Kidney epithelial cell (primary cell): Measurements from ENCODE around the gene MRPS27. TPM values are rescaled to one million over a fixed set of nuclear protein-coding genes. Genes with fewer than 3 reads are reported as not detected.

Source experiments
- DNase-seq: peaks from one replicate; pipeline ENCODE4 v3.0.0-alpha.2; 2010; ENCODE audit warnings: low read depth
- H3K27me3 ChIP-seq: 2 replicates; pipeline ENCODE4 v1.6.0; 2011; ENCODE audit warnings: low read length; ENCODE audit not compliant: control insufficient read depth, insufficient read depth
- H3K36me3 ChIP-seq: 2 replicates; pipeline ENCODE4 v1.5.1; 2011; ENCODE audit warnings: low read length; ENCODE audit not compliant: control insufficient read depth, insufficient read depth
- H3K4me3 ChIP-seq: 2 replicates; pipeline ENCODE4 v1.5.1; 2011; ENCODE audit warnings: low read depth, mild to moderate bottlenecking, control low read depth, low read length
- CTCF ChIP-seq: IDR thresholded peaks from 2 replicates; pipeline ENCODE4 v1.5.1; 2011; ENCODE audit warnings: mild to moderate bottlenecking, moderate library complexity, low read length, control low read depth, inconsistent platforms; ENCODE audit not compliant: insufficient read depth, poor library complexity, severe bottlenecking
- total RNA-seq: library from RNA; depleted of rRNA; stranded (reverse); fragments of >200 nt; gene quantifications from 2 replicates; pipeline ENCODE4 v1.2.3, GENCODE V29; 2015

Gene MRPS27
- total RNA-seq, 1 donor from 2014 or later, result 67.3 TPM

GRCh38 chr5:72213482-72213881, 106.6 kb downstream of the MRPS27 start:
- TF ChIP-seq CTCF, result no peak
- no peaks in the 10 kb centered on the region for H3K27me3 ChIP-seq
- H3K4me3 ChIP-seq, result no peak overlapping the region
- no peak for DNase-seq
- no peaks in the 10 kb centered on the region for H3K36me3 ChIP-seq

- H3K27me3 ChIP-seq, result no peaks in the 10 kb centered on the region
- DNase-seq, result no peak
- H3K36me3 ChIP-seq, result no peaks in the 10 kb centered on the region
- no peak overlapping the region for H3K4me3 ChIP-seq
- no peak for TF ChIP-seq CTCF
These were observed 107.9 kb downstream of the MRPS27 start for GRCh38 chr5:72212171-72212570.

- Histone ChIP-seq H3K4me3 (no peak overlapping the region), H3K27me3 (no peaks in the 10 kb centered on the region), H3K36me3 (no peaks in the 10 kb centered on the region)
- no peak for TF ChIP-seq CTCF
- DNase-seq, result peak; percentile 61
These were observed 109.0 kb downstream of the MRPS27 start for GRCh38 chr5:72210888-72211678.

GRCh38 chr5:72209147-72210115, 110.6 kb downstream of the MRPS27 start:
- TF ChIP-seq CTCF, result peak; percentile 7
- DNase-seq, result peak; percentile 57

GRCh38 chr5:72208324-72208926, 111.6 kb downstream of the MRPS27 start:
- DNase-seq, result no peak
- Histone ChIP-seq H3K36me3 (no peaks in the 10 kb centered on the region), H3K4me3 (no peak overlapping the region), H3K27me3 (no peaks in the 10 kb centered on the region)
- TF ChIP-seq CTCF, result no peak

More at GRCh38 chr5:72209147-72210115, 110.6 kb downstream of the MRPS27 start:
- H3K27me3 ChIP-seq, result no peaks in the 10 kb centered on the region
- H3K36me3 ChIP-seq, result no peaks in the 10 kb centered on the region
- no peak overlapping the region for H3K4me3 ChIP-seq
